NAMALWA (cell line): ENCODE data around the gene ZNF699.
"Not testable (repeated sequence)": the region's sequence is repeated elsewhere in the genome, so short reads cannot be mapped to it uniquely, and the experiment has no call there.

Experiments
- DNase-seq: peaks from one replicate; pipeline ENCODE4 v3.0.0-alpha.2; 2015; ENCODE audit warnings: low spot score

Gene ZNF699

DNA sequence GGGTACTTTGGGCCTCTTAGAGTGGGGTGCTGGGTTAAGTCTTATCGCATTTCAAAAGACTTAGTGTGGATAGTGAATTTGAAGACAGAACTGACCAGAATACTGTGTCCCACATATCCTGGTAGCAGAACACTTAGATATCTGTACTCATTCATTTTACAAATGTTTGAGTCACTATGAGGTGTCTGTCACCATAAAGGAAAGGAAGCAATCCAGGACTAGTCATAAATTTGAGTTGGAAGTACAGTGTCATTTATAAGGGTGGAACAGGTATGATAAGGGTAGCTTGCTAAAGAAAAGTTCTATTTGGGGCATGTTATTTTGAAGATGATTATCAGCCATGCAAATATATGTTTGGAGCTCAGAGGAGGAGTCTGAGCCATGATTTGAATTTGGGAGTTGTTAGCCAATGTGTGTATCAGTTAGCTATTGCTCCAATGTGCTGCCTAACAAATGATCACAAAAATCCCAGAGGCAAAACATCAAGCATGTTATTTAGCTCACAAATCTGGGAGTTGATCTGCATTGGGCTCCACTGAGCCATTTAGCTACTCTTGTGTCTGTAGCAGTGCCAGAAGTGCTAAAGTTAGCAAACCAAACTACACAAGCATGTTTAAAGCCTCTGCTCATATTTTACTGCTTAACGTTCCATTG is 20.3 kb downstream of the ZNF699 start:
- no peak for DNase-seq

DNA sequence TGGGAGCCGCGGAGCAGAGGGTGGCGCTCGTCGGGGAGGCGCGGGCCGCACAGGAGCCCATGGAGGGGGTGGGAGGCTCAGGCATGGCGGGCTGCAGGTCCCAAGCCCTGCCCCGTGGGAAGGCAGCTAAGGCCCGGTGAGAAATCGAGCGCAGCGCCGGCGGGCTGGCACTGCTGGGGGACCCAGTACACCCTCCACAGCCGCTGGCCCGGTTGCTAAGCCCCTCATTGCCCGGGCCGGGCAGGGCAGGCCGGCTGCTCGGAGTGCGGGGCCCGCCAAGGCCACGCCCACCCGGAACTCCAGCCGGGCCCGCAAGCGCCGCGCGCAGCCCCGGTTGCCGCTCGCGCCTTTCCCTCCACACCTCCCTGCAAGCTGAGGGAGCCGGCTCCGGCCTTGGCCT is 26.2 kb downstream of the ZNF699 start:
- DNase-seq, result not testable (repeated sequence)

DNA sequence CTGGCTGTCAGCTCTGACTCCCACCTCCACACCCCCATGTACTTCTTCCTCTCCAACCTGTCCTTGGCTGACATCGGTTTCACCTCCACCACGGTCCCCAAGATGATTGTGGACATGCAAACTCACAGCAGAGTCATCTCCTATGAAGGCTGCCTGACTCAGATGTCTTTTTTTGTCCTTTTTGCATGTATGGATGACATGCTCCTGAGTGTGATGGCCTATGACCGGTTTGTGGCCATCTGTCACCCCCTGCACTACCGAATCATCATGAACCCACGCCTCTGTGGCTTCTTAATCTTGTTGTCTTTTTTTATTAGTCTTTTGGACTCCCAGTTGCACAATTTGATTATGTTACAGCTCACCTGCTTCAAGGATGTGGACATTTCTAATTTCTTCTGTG is 58.4 kb downstream of the ZNF699 start:
- DNase-seq, result no peak

GRCh38 chr19:9250630-9251029 is 59.0 kb downstream of the ZNF699 start, which contains the start of gene OR7E24:
Gene OR7E24, plus strand, starts transcription at chr19:9250930. Its CDS starts 114 bp downstream, at chr19:9251044.
- DNase-seq, result no peak
